GM20000 (cell line): ENCODE results near the gene GARNL3.

Experiments
- DNase-seq: peaks from one replicate; pipeline ENCODE4 v3.0.0; 2012; ENCODE audit warnings: low spot score
- TF ChIP-seq, protein P1 (sequence below): IDR thresholded peaks from 2 replicates; pipeline ENCODE4 v1.5.1; 2012; ENCODE audit warnings: mild to moderate bottlenecking, control low read depth; ENCODE audit errors: extremely low read depth, missing control alignments

Gene GARNL3

DNA sequence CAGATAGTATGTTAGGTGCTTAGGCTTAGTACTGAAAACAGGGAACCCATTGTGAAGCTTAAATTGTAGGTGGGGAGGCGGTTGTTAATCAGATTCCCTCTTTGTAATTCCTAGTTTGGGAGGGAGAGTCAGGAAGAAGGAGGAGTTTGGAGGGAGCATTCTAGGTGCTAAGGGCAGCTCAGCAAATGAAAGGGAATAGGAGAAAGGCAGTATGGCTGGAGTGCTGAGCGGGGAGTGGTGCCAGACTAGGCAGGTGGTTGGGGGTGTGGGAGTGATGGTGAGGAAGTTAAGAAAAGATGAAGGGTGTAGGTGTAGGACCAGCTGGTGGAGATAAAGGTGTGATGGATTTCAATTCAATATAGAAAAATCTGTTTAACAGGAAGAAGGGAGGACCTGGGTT, 11.1 kb upstream of the GARNL3 start:
- TF ChIP-seq, protein P1, sequence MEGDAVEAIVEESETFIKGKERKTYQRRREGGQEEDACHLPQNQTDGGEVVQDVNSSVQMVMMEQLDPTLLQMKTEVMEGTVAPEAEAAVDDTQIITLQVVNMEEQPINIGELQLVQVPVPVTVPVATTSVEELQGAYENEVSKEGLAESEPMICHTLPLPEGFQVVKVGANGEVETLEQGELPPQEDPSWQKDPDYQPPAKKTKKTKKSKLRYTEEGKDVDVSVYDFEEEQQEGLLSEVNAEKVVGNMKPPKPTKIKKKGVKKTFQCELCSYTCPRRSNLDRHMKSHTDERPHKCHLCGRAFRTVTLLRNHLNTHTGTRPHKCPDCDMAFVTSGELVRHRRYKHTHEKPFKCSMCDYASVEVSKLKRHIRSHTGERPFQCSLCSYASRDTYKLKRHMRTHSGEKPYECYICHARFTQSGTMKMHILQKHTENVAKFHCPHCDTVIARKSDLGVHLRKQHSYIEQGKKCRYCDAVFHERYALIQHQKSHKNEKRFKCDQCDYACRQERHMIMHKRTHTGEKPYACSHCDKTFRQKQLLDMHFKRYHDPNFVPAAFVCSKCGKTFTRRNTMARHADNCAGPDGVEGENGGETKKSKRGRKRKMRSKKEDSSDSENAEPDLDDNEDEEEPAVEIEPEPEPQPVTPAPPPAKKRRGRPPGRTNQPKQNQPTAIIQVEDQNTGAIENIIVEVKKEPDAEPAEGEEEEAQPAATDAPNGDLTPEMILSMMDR, result no peak
- DNase-seq, result no peak

DNA sequence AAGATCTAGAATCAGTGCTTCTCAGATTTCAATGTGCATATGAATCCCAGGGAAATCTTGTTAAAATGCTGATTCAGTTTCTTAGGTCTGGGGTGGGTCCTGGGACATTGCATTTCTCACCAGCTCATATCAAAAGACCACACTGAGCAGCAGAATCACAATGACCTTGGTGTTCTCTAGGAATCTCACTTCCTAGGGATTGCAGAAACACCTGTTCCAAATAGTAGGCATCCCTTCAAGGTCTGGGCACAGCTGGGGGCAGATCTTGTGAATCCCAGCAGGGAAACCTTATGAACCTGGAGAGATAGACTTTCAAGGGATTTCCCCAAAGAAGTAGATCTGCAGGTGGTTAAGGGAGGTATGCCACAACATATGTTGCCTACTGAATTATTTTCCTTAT, 8.9 kb upstream of the GARNL3 start:
- no peak for DNase-seq
- TF ChIP-seq, protein P1, result no peak

DNA sequence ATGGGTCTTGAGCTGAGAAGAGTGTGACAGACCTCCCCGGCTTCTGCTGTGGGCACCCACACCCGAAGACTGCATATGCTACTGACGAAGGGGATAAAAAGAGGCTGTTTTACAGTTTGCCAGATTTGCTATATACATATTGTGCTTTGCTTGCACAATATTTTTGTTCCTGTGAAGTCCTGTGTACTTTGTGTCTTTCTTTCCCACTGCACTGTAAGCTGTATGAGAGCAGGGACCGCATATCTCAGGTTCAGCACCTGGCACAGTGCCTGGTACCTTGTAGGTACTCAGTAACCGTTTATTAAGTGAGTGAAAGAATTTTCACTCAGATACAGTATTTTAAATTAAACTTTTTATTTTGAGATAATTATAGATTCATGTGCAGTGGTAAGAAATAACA, 8.2 kb upstream of the GARNL3 start:
- TF ChIP-seq, protein P1, result no peak
- DNase-seq, result no peak

DNA sequence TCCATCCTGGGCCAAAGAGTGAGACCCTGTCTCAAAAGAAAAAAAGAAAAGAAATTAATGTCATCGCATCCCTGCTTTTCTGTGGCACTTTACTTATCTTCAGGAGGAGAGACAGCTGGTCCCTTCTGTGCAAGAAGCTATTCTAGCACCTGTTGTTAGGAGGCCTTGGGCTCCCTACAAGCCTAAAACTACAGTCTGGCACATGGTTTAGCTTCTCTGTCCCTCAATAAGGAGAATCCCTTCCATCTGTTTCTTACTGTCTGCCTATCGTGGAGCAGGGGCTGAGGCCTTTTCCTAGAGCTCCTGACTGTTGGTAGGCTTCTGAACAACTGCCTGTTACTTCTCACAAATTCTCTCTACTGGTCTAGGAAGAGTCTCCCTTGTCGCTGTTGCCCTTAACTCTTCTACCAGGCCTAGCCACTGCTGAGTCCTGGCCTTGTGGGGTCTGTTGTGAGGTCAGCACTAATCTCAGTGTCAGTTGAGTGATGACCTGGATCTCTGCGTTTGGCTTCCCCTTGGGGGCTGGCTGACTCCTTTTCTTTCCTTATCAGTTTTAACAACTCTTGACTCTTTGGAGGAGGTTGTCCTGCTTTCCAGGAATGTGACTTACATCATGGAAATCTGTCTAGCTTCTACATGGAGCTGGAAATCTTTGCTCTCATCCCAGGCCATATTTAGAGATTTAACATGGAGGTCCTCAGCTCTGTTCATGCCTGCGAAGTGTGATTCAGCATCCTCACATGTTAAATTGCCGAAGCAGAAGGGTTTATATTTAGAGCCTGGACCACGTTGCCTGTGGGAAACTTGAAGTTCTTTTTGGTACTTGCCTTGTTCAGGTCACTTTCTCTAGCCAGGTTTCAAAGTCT, 5.7 kb upstream of the GARNL3 start:
- no peak for DNase-seq
- TF ChIP-seq, protein P1, result no peak

DNA sequence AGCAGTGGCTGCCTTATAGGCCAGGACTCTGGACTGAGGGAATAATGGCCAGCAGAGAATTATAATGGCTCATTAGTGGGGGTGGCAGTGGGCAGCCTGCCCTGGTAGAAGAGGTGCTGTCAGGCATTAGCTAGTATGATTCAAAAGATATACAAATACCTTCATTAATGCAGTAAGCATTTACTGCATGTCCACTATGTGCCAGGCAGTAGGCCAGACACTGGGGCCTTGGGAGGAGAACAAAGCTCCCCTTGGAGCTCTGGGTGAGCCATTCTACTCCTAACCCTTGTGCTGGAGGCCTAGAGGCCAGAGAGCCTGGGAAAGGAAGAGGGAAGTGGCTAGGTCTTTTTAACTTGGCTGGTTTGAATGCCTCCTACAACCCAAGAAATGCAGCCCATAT, 2.0 kb upstream of the GARNL3 start:
- DNase-seq, result no peak
- TF ChIP-seq, protein P1, result no peak

DNA sequence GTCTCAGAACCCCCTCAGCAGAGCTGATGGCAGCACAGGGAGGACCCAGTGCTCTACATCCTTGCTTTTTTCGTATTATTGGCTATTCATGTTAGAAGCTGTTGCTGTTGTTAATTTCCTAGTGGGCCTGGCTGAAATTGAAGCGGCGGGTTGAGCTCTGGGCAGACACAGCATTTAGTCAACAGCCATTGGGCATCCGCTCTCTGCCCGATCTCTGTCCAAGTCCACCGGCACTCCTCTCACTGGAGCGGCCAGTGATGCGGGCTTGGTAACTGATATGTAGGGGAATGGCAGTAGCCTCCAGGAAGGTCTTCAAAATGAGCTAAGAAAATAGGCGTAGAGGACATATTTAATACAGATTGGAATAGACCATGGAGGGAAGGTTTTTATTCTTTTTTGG, 1.3 kb upstream of the GARNL3 start:
- no peak for DNase-seq
- TF ChIP-seq, protein P1, result no peak

DNA sequence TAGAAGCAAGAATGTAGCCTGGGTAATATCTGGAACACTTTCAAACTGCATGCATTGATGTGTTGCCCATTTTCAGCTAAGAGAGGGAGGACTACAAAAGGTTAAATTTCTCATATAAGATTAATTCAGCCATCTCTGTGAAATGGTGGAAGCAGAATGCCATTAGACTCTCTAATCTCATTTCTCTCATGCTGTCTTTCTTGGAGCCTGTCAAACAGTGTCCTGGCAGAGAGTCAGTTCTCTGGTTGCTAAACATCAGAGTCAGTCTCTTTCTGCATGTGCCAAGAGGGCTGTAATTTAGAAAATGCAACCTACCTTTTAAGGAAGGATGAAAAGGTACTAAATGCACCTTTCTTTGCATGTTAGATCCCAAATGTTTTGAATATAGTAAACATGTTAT, 910 bp upstream of the GARNL3 start:
- no peak for DNase-seq
- TF ChIP-seq, protein P1, result no peak
